GM23338 (cell line): ENCODE data around the gene TASOR. TPM values are rescaled to one million over a fixed set of nuclear protein-coding genes. Genes with fewer than 3 reads are reported as not detected.

Experiments used
- ATAC-seq: fragments of 200-7000 bp; cut with Tn5 transposase; 3 replicates; pipeline ENCODE4 v1.9.1; 2020
- DNase-seq: peaks from one replicate; pipeline ENCODE4 v3.0.0-alpha.2; 2015; ENCODE audit warnings: low spot score
- H2AFZ ChIP-seq: fragments of 200-600 bp; sonication (generic); 2 replicates; pipeline ENCODE4 v1.8.0; 2016; ENCODE audit warnings: antibody characterized with exemption, mild to moderate bottlenecking, moderate library complexity
- H3F3A ChIP-seq: fragments of 200-600 bp; sonication (generic); replicated peaks from 2 replicates; pipeline ENCODE4 v1.8.0; 2017; ENCODE audit warnings: antibody characterized with exemption, mixed run types, low read depth
- H3K27ac ChIP-seq: fragments of 200-600 bp; sonication (generic); 2 replicates; pipeline ENCODE4 v1.6.1; 2016; ENCODE audit warnings: low read depth
- H3K27me3 ChIP-seq: fragments of 200-600 bp; sonication (generic); 2 replicates; pipeline ENCODE4 v1.8.0; 2016; ENCODE audit warnings: mild to moderate bottlenecking, mixed run types, moderate library complexity; ENCODE audit not compliant: insufficient read depth
- H3K36me3 ChIP-seq: fragments of 200-600 bp; sonication (generic); 2 replicates; pipeline ENCODE4 v1.8.0; 2016; ENCODE audit warnings: mild to moderate bottlenecking; ENCODE audit not compliant: insufficient read depth
- H3K4me1 ChIP-seq: fragments of 200-600 bp; sonication (generic); 2 replicates; pipeline ENCODE4 v1.8.0; 2016; ENCODE audit warnings: mild to moderate bottlenecking, moderate library complexity; ENCODE audit not compliant: insufficient read depth
- H3K4me2 ChIP-seq: fragments of 200-600 bp; sonication (generic); 2 replicates; pipeline ENCODE4 v1.7.1; 2017; ENCODE audit warnings: mixed run types
- H3K4me3 ChIP-seq: fragments of 200-600 bp; sonication (generic); 2 replicates; pipeline ENCODE4 v1.6.1; 2016; ENCODE audit warnings: mixed run types
- H3K79me2 ChIP-seq: fragments of 200-600 bp; sonication (generic); replicated peaks from 2 replicates; pipeline ENCODE4 v1.8.0; 2017; ENCODE audit warnings: mild to moderate bottlenecking; ENCODE audit not compliant: insufficient read depth
- H3K9me2 ChIP-seq: fragments of 200-600 bp; sonication (generic); 2 replicates; pipeline ENCODE4 v1.8.0; 2017; ENCODE audit not compliant: insufficient read depth
- H4K20me1 ChIP-seq: fragments of 200-600 bp; sonication (generic); replicated peaks from 2 replicates; pipeline ENCODE4 v1.8.0; 2017; ENCODE audit warnings: mild to moderate bottlenecking; ENCODE audit not compliant: insufficient read depth
- H3K27ac Mint-ChIP-seq: 2 replicates; pipeline ENCODE4 v1.8.0; 2020; ENCODE audit warnings: inconsistent platforms, mild to moderate bottlenecking, moderate library complexity, mixed read lengths
- H3K27me3 Mint-ChIP-seq: 3 replicates; pipeline ENCODE4 v1.8.0; 2022; ENCODE audit warnings: low read depth, mild to moderate bottlenecking, moderate library complexity, mixed read lengths, inconsistent platforms; ENCODE audit not compliant: insufficient read depth, poor library complexity
- H3K36me3 Mint-ChIP-seq: 3 replicates; pipeline ENCODE4 v1.8.0; 2021; ENCODE audit warnings: low read depth, mild to moderate bottlenecking, inconsistent platforms, moderate library complexity, mixed read lengths
- H3K4me1 Mint-ChIP-seq: 3 replicates; pipeline ENCODE4 v1.8.0; 2020; ENCODE audit warnings: mild to moderate bottlenecking, inconsistent platforms, mixed read lengths
- H3K4me3 Mint-ChIP-seq: 3 replicates; pipeline ENCODE4 v1.8.0; 2021; ENCODE audit warnings: moderate library complexity, mild to moderate bottlenecking, inconsistent platforms, mixed read lengths
- H3K9me3 Mint-ChIP-seq: 3 replicates; pipeline ENCODE4 v1.8.0; 2020; ENCODE audit warnings: moderate library complexity, mild to moderate bottlenecking, inconsistent platforms, mixed read lengths
- ETS1 ChIP-seq: IDR thresholded peaks from 2 replicates; pipeline ENCODE4 v1.6.1; 2016; ENCODE audit warnings: antibody characterized with exemption
- EZH2 ChIP-seq: fragments of 200-600 bp; sonication (generic); IDR thresholded peaks from one replicate; pipeline ENCODE4 v1.8.0; 2017; ENCODE audit warnings: antibody characterized with exemption, mild to moderate bottlenecking, low read depth; ENCODE audit not compliant: unreplicated experiment
- EZH2phosphoT487 ChIP-seq: fragments of 200-600 bp; sonication (generic); IDR thresholded peaks from one replicate; pipeline ENCODE4 v1.8.1; 2018; ENCODE audit warnings: antibody characterized with exemption; ENCODE audit not compliant: unreplicated experiment
- JUNB ChIP-seq: IDR thresholded peaks from one replicate; pipeline ENCODE4 v1.6.1; 2016; ENCODE audit warnings: antibody characterized with exemption; ENCODE audit not compliant: unreplicated experiment
- NANOG ChIP-seq: IDR thresholded peaks from 2 replicates; pipeline ENCODE4 v1.6.1; 2016; ENCODE audit warnings: antibody characterized with exemption, borderline replicate concordance
- ZNF462 ChIP-seq: fragments of 250-450 bp; sonication (Bioruptor Pico); IDR thresholded peaks from 2 replicates; pipeline ENCODE4 v1.5.0; 2020; ENCODE audit warnings: mild to moderate bottlenecking, moderate library complexity
- polyA plus RNA-seq: library from polyadenylated mRNA; unstranded; fragments of >200 nt; fragmentation: Nextera tagmentation; extraction: Ambion mirVana; gene quantifications from 2 replicates; pipeline ENCODE4 v1.2.1, GENCODE V29; 2016
- total RNA-seq: library from RNA; depleted of rRNA; stranded (reverse); fragments of >200 nt; shearing (Covaris generic); gene quantifications from 2 replicates; pipeline ENCODE4 v1.2.3, GENCODE V29; 2014

The TASOR gene
- total and polyA plus RNA-seq, 2 experiments from 2014 or later = 14.7 to 53.6 TPM

- TF ChIP-seq ZNF462 (CRISPR knock-in tag) (no peak), NANOG (no peak), JUNB (no peak), EZH2phosphoT487 (no peak), EZH2 (no peak)
Measured at GRCh38 chr3:56706629-56707028, 23.6 kb upstream of the TASOR start (continued).

GRCh38 chr3:56704706-56705105 lies 21.6 kb upstream of the TASOR start:
- Mint-ChIP-seq H3K27me3 (peaks cover 2% of the 10 kb centered on the region), H3K4me1 (peaks cover 6% of the 10 kb centered on the region; the same call in 2 of the 3 replicates), H3K36me3 (no peaks in the 10 kb centered on the region), H3K4me3 (no peak overlapping the region), H3K9me3 (no peaks in the 10 kb centered on the region; the same call in 2 of the 3 replicates), H3K27ac (no peak overlapping the region)
- H4K20me1 ChIP-seq = no peaks in the 10 kb centered on the region
- H3K4me3 ChIP-seq = no peak overlapping the region
- no peaks in the 10 kb centered on the region for H3K27me3 ChIP-seq
- H3K9me2 ChIP-seq = no peaks in the 10 kb centered on the region
- no peak overlapping the region for H3K27ac ChIP-seq
- ATAC-seq = no peak
- no peaks in the 10 kb centered on the region for H3K4me1 ChIP-seq
- H3K79me2 ChIP-seq = no peaks in the 10 kb centered on the region
- H3F3A ChIP-seq = no peaks in the 10 kb centered on the region
- no peak for TF ChIP-seq ETS1
- TF ChIP-seq ZNF462 (CRISPR knock-in tag) = no peak
- no peak overlapping the region for H3K4me2 ChIP-seq
- no peak for DNase-seq
- no peaks in the 10 kb centered on the region for H3K36me3 ChIP-seq
- H2AFZ ChIP-seq = no peak overlapping the region
